Thyroid gland (tissue), 4 donors: ENCODE data around the gene HIP1.

Experiments
- CTCF ChIP-seq, 6 experiments: fragments of 200-600 bp in 3 of 6; fragments of 450-650 bp in 3 of 6; sonication (generic) in 3 of 6; IDR thresholded peaks; one replicate each; pipeline ENCODE4 v1.5.1; 2016 to 2019; ENCODE audit warnings: antibody characterized with exemption in 6 of 6, mild to moderate bottlenecking in 2 of 6, inconsistent platforms in 1 of 6, moderate library complexity in 1 of 6
- POLR2A ChIP-seq, 2 donors: fragments of 450-650 bp; IDR thresholded peaks; one replicate each; pipeline ENCODE4 v1.6.1; 2017; ENCODE audit warnings: antibody characterized with exemption in 2 of 2, mild to moderate bottlenecking in 2 of 2, moderate library complexity in 1 of 2

- no peak for TF ChIP-seq CTCF (IDR thresholded peaks at IDR 0.05)
- TF ChIP-seq POLR2A (IDR thresholded peaks at IDR 0.05) = peak in 1 of 2 donors; percentile 58
Measured at GRCh38 chr7:75611557-75612178, 127.1 kb downstream of the HIP1 start.
